Natural killer cell treated with Interleukin-12 subunit alpha and Interleukin-12 subunit beta and Interleukin-15 and Interleukin-18, amount 100 ng/mL, for 72 hours (primary cell): Measurements from ENCODE around the gene PRM2. TPM values are rescaled to one million over a fixed set of nuclear protein-coding genes. Genes with fewer than 3 reads are reported as not detected.

Experiments used
- ATAC-seq, 2 donors: fragments of 150-1000 bp; cut with Tn5 transposase in 1 of 2; sonication (Bioruptor Pico), chemical (Tn5 transposase) in 1 of 2; 2 replicates each; pipeline ENCODE4 v1.10.0; 2021
- DNase-seq: peaks from one replicate; pipeline ENCODE4 v3.0.0; 2022; ENCODE audit warnings: low spot score
- H3K27ac Mint-ChIP-seq, 2 donors: 1 replicate in 1 of 2; 2 replicates in 1 of 2; pipeline ENCODE4 v1.8.0; 2022; ENCODE audit warnings: mixed read lengths in 2 of 2, mild to moderate bottlenecking in 1 of 2, moderate library complexity in 1 of 2
- H3K27me3 Mint-ChIP-seq, 2 donors: 1 replicate in 1 of 2; 2 replicates in 1 of 2; pipeline ENCODE4 v1.8.0; 2022; ENCODE audit warnings: mixed read lengths in 2 of 2
- H3K36me3 Mint-ChIP-seq: one replicate; pipeline ENCODE4 v1.8.0; 2022; ENCODE audit warnings: mixed read lengths
- H3K4me1 Mint-ChIP-seq, 2 donors: 1 replicate in 1 of 2; 2 replicates in 1 of 2; pipeline ENCODE4 v1.8.0; 2022; ENCODE audit warnings: low read depth in 2 of 2, mixed read lengths in 2 of 2, mild to moderate bottlenecking in 1 of 2
- H3K4me3 Mint-ChIP-seq: one replicate; pipeline ENCODE4 v1.8.0; 2022; ENCODE audit warnings: mixed read lengths
- H3K9me3 Mint-ChIP-seq: 2 replicates; pipeline ENCODE4 v1.8.0; 2022; ENCODE audit warnings: mixed read lengths
- total RNA-seq, 2 donors: library from RNA; stranded (reverse); gene quantifications; one replicate each; pipeline ENCODE4 v1.2.3, GENCODE V29; 2022

PRM2 gene
- total RNA-seq, 2 donors from 2014 or later, result not detected

DNA sequence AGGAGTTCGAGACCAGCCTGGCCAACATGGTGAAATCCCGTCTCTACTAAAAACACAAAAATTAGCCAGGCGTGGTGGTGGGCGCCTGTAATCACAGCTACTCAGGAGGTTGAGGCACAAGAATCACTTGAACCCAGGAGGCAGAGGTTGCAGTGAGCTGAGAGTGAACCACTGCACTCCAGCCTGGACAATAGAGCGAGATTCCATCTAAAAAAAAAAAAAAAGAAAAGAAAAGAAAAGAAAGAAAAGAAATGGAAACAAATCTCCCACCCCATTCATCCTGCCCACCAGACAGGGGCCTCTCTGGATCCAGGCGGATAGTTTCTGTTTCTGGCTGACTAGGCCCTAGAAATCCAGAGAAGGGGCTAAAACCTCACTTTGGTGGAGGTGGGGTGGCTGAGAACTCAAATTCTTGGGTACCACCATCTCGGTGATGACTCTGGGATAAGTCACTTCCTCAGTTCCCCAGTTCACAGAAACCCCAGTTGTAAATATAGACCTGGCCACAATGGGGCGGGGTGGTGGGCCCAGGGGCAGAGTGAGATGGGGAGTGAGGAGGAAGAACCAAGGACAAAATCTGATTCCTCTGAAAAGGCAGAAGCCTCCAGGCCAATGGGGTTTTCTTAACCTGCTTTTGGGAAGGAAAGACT is 42.4 kb downstream of the PRM2 start:
- DNase-seq, result peak; percentile 88
- Mint-ChIP-seq H3K9me3 (no peaks in the 10 kb centered on the region), H3K27ac (peak overlapping the region; percentile 91 to 94), H3K36me3 (no peaks in the 10 kb centered on the region), H3K4me1 (peaks cover 67 to 81% of the 10 kb centered on the region in 2 donors), H3K27me3 (no peaks in the 10 kb centered on the region), H3K4me3 (peak overlapping the region; percentile 91)
- ATAC-seq, result peak; percentile 53 to 68

DNA sequence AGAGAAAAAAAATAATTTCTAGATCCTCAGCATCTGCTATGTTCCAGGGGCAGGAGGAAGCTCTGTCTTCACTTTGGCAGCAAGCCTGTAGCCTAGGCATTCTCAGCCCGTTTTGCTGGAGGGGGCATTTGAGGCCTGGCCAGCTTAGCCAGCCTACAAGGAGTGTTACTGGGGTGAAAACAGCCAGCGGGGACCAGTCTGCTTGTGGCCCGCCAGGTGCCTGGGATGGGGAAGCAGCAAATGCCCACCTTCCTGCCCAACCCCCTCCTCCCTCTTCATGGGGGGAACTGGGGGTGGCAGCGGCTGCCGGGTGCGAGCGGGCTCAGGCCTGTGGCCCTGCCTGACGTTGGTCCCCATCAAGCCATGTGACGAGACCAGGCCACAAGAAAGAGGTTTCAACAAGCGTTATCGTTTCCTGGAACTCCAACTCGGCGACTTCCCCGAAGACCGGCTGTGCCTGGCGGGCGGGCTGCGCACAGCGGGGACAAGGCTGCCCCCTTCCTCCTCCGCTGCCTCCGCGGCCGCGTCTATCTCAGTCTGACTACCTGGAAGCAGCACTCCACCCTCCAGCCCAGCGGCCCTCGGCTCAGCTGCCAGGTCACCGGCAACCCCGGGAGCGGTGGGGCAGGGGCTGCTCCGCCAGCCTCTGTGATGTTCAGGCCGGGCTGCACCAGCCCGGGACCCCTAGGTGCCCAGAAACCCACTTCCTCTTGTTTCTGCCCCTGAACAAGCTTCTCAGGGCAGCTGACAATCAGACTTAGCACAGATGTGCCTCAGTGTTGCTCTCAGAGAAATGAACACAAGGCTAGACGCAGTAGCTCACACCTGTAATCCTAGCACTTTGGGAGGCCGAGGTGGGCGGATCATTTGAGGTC is 43.2 kb downstream of the PRM2 start:
- Mint-ChIP-seq H3K36me3 (no peaks in the 10 kb centered on the region), H3K4me1 (peaks cover 68 to 81% of the 10 kb centered on the region in 2 donors), H3K9me3 (no peaks in the 10 kb centered on the region), H3K27me3 (no peaks in the 10 kb centered on the region), H3K4me3 (peak overlapping the region; percentile 91), H3K27ac (peak overlapping the region; percentile 91 to 94)
- ATAC-seq, result peak; percentile 89 to 90
- DNase-seq, result peak; percentile 98

DNA sequence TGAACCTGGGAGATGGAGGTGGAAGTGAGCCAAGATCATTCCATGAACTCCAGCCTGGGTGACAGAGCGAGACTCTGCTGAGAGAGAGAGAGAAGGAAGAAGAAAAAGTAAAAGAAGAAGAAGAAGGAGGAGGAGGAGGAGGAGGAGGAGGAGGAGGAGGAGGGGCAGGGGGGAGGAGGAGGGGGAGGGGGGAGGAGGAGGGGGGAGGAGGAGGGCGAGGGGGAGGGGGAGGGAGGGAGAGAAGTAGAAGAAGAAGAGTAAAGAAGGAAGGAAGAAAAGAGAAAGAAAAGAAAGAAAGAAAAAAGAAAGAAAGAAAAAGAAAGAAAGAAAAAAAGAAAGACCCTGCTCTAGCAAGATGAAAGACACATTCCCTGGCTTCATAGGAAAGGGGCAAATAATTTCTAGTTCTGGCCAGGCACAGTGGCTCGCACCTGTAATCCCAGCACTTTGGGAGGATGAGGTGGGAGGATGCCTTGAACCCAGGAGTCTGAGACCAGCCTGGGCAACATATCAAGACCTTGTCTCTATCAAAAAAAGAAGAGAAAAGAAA is 43.9 kb downstream of the PRM2 start:
- H3K36me3 Mint-ChIP-seq, result no peaks in the 10 kb centered on the region
- H3K27ac Mint-ChIP-seq, result peak overlapping the region; percentile 91 to 94
- DNase-seq (no peak), ATAC-seq (no peak)
- H3K27me3 Mint-ChIP-seq, result no peaks in the 10 kb centered on the region
- H3K4me1 Mint-ChIP-seq, result peaks cover 64 to 76% of the 10 kb centered on the region in 2 donors
- peak overlapping the region; percentile 91 for H3K4me3 Mint-ChIP-seq
- H3K9me3 Mint-ChIP-seq, result no peaks in the 10 kb centered on the region

DNA sequence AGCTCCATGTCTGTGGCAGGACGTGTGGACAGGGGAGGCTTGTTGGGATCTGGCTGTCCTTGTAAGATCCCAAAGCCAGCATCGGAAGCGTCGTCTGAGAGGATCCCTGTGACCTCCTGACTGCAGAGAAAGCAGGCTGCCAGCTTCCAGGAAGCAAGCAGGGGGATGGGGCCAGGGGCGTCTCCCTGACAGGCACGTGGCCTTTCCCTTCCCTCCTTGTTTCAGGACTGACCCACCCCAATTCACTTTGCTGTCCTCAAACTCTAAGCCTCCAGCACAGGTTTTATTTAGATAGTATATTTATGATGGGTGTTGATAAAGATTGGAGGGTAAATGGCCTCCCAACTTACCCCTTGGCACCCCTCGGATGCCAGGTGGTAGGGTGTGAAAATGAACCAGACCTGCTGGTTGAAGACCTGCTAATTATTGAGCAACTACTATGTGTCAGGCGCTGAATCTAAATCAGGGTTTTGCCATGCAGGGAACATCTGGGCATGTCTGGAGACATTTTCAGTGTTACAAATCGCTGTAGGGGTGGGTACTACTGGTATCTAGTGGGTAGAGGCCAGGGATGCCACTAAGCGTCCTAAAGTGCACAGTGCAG is 44.8 kb downstream of the PRM2 start:
- DNase-seq (no peak), ATAC-seq (no peak)
- peak overlapping the region; percentile 91 for H3K4me3 Mint-ChIP-seq
- H3K27ac Mint-ChIP-seq, result peak overlapping the region; percentile 91 to 94
- peaks cover 57 to 68% of the 10 kb centered on the region in 2 donors for H3K4me1 Mint-ChIP-seq
- H3K9me3 Mint-ChIP-seq, result no peaks in the 10 kb centered on the region
- no peaks in the 10 kb centered on the region for H3K36me3 Mint-ChIP-seq
- no peaks in the 10 kb centered on the region for H3K27me3 Mint-ChIP-seq

DNA sequence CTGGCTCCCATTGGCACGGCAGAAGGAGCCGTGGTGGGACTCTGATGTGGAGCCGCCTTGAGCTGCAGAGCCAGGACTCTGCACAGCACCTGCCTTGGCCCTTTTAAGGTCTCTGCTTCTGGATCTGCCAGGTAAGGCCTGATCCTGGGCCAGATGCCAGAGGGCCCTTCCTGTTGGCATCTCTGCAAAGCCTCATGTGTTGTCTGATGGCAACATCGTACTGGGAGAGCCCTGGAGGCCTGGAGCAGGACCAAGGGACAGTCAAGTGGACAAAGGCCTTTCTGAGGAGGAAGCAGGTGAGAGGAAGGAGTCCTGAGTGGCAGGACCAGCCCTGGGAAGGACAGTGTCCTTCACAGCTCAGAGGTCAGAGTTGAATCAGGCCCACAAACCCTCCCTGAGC is 46.4 kb downstream of the PRM2 start:
- Mint-ChIP-seq H3K27ac (peak overlapping the region; percentile 91 to 94), H3K36me3 (no peaks in the 10 kb centered on the region), H3K4me3 (no peak overlapping the region), H3K4me1 (peaks cover 60 to 75% of the 10 kb centered on the region in 2 donors), H3K27me3 (no peaks in the 10 kb centered on the region), H3K9me3 (no peaks in the 10 kb centered on the region)
- DNase-seq (no peak), ATAC-seq (no peak)

DNA sequence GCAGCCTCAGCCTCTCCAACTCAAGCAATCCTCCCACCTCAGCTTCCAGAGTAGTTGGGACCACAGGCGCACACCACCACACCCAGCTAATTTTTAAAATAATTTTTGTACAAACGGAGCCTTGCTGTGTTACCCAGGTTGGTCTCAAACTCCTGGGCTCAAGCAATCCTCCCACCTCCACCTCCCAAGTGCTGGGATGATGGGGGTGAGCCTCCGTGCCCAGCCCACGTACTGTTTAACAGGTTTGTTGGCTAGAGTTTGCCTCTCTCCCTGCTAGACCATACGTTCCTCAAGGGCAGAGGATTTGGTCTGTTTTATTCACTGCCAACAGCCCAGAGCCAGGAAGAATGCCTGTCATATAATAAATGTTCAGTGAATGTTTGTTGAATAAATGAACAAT is 46.8 kb downstream of the PRM2 start:
- Mint-ChIP-seq H3K27me3 (no peaks in the 10 kb centered on the region), H3K4me3 (no peak overlapping the region), H3K27ac (peak overlapping the region; percentile 91 to 94), H3K36me3 (no peaks in the 10 kb centered on the region), H3K4me1 (peaks cover 61 to 75% of the 10 kb centered on the region in 2 donors), H3K9me3 (no peaks in the 10 kb centered on the region)
- ATAC-seq, result no peak
- no peak for DNase-seq

DNA sequence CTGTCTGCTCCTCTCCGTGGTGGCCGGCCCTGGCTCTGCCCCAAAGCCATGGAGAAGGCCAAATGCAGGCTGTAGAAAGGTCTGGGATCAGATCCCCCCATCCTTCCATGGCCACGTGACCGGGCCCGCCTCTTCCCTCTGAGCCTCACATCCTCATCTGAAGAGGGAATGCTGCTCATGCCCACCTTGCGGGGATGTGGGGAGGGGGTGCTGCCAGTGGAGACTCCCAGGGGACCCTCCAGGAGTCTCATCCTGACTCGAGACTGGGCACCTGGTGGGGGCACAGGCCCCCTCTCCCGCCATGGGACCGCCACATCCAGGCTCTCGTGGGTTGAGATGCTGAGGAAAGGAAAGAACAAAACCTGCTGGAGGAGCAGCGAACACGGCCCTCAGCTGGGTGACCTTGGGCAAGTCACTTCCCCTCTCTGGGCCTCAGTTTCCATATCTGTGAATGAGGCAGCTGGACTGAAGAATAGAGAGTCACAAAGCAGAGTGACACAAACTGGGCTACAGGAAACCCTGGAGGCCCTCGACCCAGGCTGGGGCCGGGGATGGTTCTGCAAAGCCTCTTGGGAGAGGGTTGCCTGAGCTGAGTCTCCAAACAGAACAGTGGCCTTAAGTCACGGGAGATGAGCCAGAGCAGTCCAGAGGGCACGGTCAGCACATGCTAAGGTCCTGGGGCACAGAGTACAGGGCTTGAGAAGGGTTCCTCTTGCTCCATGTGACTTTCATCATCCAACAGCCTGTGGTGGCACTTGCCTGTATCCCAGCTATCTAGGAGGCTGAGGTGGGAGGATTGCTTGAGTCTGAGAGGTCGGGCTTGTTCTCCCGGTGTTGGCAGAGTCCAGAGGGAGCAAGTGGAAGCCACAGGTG is 50.4 kb downstream of the PRM2 start:
- H3K4me3 Mint-ChIP-seq, result peak overlapping the region; percentile 82
- peaks cover 44 to 57% of the 10 kb centered on the region in 2 donors for H3K4me1 Mint-ChIP-seq
- peak overlapping the region; percentile 93 to 95 for H3K27ac Mint-ChIP-seq
- H3K27me3 Mint-ChIP-seq, result no peaks in the 10 kb centered on the region
- DNase-seq (no peak), ATAC-seq (no peak)
- no peaks in the 10 kb centered on the region for H3K36me3 Mint-ChIP-seq
- H3K9me3 Mint-ChIP-seq, result no peaks in the 10 kb centered on the region

Other genes starting within 250 kb of the PRM2 start
- 100 to 1,000 TPM; 199 to 299 TPM for gene SOCS1, start 20.3 kb downstream of the PRM2 start, total RNA-seq
- gene TNP2, start 7.2 kb downstream of the PRM2 start, total RNA-seq, result not detected
- gene PRM3, start 2.9 kb downstream of the PRM2 start, total RNA-seq, result not detected
- not detected for gene PRM1, start 4.8 kb upstream of the PRM2 start, total RNA-seq
- 10 to 100 TPM; 11.6 to 15.2 TPM for gene RMI2, start 69.0 kb upstream of the PRM2 start, total RNA-seq